ENCODE data around the gene SRM. TPM values are rescaled to one million over a fixed set of nuclear protein-coding genes. Genes with fewer than 3 reads are reported as not detected.

Gene SRM
- polyA plus RNA-seq, 1 donor from 2014 or later, result 22.9 TPM

DNA sequence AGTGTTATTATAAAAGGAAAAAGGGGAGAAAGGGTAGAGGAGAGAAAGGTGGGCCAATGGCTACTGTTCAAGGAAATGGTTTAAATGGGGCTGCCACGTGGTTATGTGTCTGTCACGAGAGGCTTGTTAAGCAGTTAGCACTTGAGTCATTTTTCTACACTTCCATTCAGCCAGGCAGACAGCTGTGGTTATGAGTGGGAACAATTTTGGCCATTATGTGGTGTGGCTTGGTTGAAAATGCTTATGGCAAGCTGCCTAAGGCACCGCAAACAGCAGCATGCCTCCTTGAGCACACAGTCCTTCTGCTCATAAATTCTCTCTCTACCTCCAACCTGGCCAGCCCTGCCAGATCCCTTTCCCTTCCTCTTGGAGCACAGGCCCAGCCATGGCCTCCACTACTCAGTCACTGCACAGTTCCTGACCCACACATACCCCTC, 3.2 kb upstream of the SRM start:
- TF ChIP-seq EZH2 (IDR thresholded peaks at IDR 0.05; ENCODE audit: borderline replicate concordance, insufficient read depth, low read length, poor library complexity, severe bottlenecking) (no peak), POLR2AphosphoS5 (IDR thresholded peaks at IDR 0.05) (no peak), MXI1 (conservative IDR thresholded peaks at IDR 0.05; ENCODE audit: poor library complexity, severe bottlenecking) (no peak), SMC3 (conservative IDR thresholded peaks at IDR 0.05; ENCODE audit: poor library complexity) (no peak), TAF1 (IDR thresholded peaks at IDR 0.05; ENCODE audit: low read depth) (no peak), RAD21 (conservative IDR thresholded peaks at IDR 0.05) (no peak), EP300 (conservative IDR thresholded peaks at IDR 0.05; ENCODE audit: poor library complexity, severe bottlenecking) (no peak)
- TF ChIP-seq, protein P1, sequence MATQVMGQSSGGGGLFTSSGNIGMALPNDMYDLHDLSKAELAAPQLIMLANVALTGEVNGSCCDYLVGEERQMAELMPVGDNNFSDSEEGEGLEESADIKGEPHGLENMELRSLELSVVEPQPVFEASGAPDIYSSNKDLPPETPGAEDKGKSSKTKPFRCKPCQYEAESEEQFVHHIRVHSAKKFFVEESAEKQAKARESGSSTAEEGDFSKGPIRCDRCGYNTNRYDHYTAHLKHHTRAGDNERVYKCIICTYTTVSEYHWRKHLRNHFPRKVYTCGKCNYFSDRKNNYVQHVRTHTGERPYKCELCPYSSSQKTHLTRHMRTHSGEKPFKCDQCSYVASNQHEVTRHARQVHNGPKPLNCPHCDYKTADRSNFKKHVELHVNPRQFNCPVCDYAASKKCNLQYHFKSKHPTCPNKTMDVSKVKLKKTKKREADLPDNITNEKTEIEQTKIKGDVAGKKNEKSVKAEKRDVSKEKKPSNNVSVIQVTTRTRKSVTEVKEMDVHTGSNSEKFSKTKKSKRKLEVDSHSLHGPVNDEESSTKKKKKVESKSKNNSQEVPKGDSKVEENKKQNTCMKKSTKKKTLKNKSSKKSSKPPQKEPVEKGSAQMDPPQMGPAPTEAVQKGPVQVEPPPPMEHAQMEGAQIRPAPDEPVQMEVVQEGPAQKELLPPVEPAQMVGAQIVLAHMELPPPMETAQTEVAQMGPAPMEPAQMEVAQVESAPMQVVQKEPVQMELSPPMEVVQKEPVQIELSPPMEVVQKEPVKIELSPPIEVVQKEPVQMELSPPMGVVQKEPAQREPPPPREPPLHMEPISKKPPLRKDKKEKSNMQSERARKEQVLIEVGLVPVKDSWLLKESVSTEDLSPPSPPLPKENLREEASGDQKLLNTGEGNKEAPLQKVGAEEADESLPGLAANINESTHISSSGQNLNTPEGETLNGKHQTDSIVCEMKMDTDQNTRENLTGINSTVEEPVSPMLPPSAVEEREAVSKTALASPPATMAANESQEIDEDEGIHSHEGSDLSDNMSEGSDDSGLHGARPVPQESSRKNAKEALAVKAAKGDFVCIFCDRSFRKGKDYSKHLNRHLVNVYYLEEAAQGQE (IDR thresholded peaks at IDR 0.05; ENCODE audit: borderline replicate concordance), result no peak
- TF ChIP-seq, protein P2, sequence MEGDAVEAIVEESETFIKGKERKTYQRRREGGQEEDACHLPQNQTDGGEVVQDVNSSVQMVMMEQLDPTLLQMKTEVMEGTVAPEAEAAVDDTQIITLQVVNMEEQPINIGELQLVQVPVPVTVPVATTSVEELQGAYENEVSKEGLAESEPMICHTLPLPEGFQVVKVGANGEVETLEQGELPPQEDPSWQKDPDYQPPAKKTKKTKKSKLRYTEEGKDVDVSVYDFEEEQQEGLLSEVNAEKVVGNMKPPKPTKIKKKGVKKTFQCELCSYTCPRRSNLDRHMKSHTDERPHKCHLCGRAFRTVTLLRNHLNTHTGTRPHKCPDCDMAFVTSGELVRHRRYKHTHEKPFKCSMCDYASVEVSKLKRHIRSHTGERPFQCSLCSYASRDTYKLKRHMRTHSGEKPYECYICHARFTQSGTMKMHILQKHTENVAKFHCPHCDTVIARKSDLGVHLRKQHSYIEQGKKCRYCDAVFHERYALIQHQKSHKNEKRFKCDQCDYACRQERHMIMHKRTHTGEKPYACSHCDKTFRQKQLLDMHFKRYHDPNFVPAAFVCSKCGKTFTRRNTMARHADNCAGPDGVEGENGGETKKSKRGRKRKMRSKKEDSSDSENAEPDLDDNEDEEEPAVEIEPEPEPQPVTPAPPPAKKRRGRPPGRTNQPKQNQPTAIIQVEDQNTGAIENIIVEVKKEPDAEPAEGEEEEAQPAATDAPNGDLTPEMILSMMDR (IDR thresholded peaks at IDR 0.05; ENCODE audit: poor library complexity, severe bottlenecking), result no peak
- no peaks in the 10 kb centered on the region for H3K9me3 ChIP-seq (ENCODE audit: low read length)
- H3K27me3 ChIP-seq (ENCODE audit: insufficient read depth, low read depth, low read length), result no peaks in the 10 kb centered on the region
- H2AFZ ChIP-seq (ENCODE audit: low read depth, low read length), result no peak overlapping the region
- no peaks in the 10 kb centered on the region for H4K20me1 ChIP-seq (ENCODE audit: insufficient read depth)
- H3K4me2 ChIP-seq (ENCODE audit: low read length), result no peak overlapping the region
- H3K9ac ChIP-seq (ENCODE audit: low read length), result no peak overlapping the region
- H3K79me2 ChIP-seq (replicated peaks; ENCODE audit: insufficient read depth, low read length), result peaks cover 7% of the 10 kb centered on the region
- H3K4me3 ChIP-seq (ENCODE audit: low read length), result no peak overlapping the region
- no peaks in the 10 kb centered on the region for H3F3A ChIP-seq (ENCODE audit: insufficient read depth, low read length, poor library complexity, severe bottlenecking)
- no peaks in the 10 kb centered on the region for H3K9me2 ChIP-seq (ENCODE audit: insufficient read depth, low read length)
- no peak overlapping the region for H3K27ac ChIP-seq (ENCODE audit: low read length)
- H3K36me3 ChIP-seq (ENCODE audit: insufficient read depth, low read length), result peaks cover 15% of the 10 kb centered on the region

DNA sequence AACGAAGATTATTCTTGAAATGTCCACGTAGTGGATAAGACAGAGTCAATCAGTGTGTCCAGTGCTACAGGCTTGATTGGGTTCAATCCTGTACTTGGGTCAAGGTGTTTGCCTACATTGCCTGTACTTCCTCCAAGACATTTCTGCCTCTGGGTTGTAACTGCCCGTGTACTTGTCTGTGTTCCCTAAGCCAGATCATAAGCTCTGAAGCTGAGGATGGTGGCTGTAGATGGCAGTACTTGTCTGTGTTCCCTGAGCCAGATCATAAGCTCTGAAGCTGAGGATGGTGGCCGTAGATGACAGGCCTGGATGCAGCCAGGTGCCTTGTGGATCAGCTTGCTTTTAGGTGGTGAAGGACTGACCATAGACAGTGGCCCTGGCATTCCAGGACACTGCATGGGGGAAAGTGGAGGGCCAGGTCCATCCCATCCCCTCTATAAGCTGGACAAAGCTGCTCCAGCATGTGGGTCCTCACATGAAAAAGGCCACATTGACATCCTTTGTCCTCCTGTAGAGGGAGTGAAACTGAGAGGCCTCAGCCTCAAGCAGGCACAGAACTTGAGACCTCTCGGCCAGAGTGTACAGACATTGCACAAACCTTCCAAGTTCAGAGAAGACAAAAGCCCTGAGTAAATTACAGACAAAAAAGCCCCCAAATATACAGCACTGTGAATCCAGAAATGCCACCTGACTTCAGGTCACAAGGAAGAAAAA, 2.0 kb upstream of the SRM start:
- no peak overlapping the region for H3K4me3 ChIP-seq (ENCODE audit: low read length)
- no peaks in the 10 kb centered on the region for H4K20me1 ChIP-seq (ENCODE audit: insufficient read depth)
- no peaks in the 10 kb centered on the region for H3K9me3 ChIP-seq (ENCODE audit: low read length)
- H3K4me2 ChIP-seq (ENCODE audit: low read length), result no peak overlapping the region
- H3F3A ChIP-seq (ENCODE audit: insufficient read depth, low read length, poor library complexity, severe bottlenecking), result no peaks in the 10 kb centered on the region
- TF ChIP-seq TAF1 (IDR thresholded peaks at IDR 0.05; ENCODE audit: low read depth), result no peak
- no peak for TF ChIP-seq SMC3 (conservative IDR thresholded peaks at IDR 0.05; ENCODE audit: poor library complexity)
- peaks cover 10% of the 10 kb centered on the region for H3K36me3 ChIP-seq (ENCODE audit: insufficient read depth, low read length)
- no peak overlapping the region for H2AFZ ChIP-seq (ENCODE audit: low read depth, low read length)
- no peak overlapping the region for H3K9ac ChIP-seq (ENCODE audit: low read length)
- no peaks in the 10 kb centered on the region for H3K9me2 ChIP-seq (ENCODE audit: insufficient read depth, low read length)
- peaks cover 7% of the 10 kb centered on the region for H3K79me2 ChIP-seq (replicated peaks; ENCODE audit: insufficient read depth, low read length)
- no peaks in the 10 kb centered on the region for H3K27me3 ChIP-seq (ENCODE audit: insufficient read depth, low read depth, low read length)
- H3K27ac ChIP-seq (ENCODE audit: low read length), result no peak overlapping the region

Data from neural cell (in vitro differentiated cells).